Liver (tissue), 9 donors: Measurements from ENCODE around the gene CNMD. TPM values are rescaled to one million over a fixed set of nuclear protein-coding genes. Genes with fewer than 3 reads are reported as not detected.

Source experiments
- DNase-seq: peaks from one replicate; pipeline ENCODE4 v3.0.0-alpha.2; 2017; ENCODE audit warnings: low spot score
- H3K27ac ChIP-seq, 2 donors: one replicate each; pipeline ENCODE4 v1.7.0; 2013; ENCODE audit warnings: inconsistent platforms in 2 of 2, low read length in 2 of 2, control low read depth in 1 of 2, low read depth in 1 of 2, mild to moderate bottlenecking in 1 of 2
- H3K27me3 ChIP-seq, 4 donors: one replicate each; pipeline versions ENCODE4 v1.6.1 to v1.7.0; 2013; ENCODE audit warnings: low read length in 3 of 4, inconsistent platforms in 1 of 4, mild to moderate bottlenecking in 1 of 4, moderate library complexity in 1 of 4; ENCODE audit not compliant: control insufficient read depth in 4 of 4, insufficient read depth in 4 of 4
- H3K36me3 ChIP-seq, 4 donors: one replicate each; pipeline versions ENCODE4 v1.6.1 to v1.7.0; 2013; ENCODE audit warnings: low read length in 3 of 4, mild to moderate bottlenecking in 3 of 4, low read depth in 1 of 4, moderate library complexity in 1 of 4; ENCODE audit not compliant: control insufficient read depth in 4 of 4, insufficient read depth in 3 of 4
- H3K4me1 ChIP-seq, 4 donors: one replicate each; pipeline versions ENCODE4 v1.6.1 to v1.7.0; 2013; ENCODE audit warnings: low read length in 3 of 4, mild to moderate bottlenecking in 3 of 4, moderate library complexity in 1 of 4; ENCODE audit not compliant: control insufficient read depth in 4 of 4, insufficient read depth in 4 of 4
- H3K4me3 ChIP-seq, 3 donors: one replicate each; pipeline versions ENCODE4 v1.6.1 to v1.7.0; 2013; ENCODE audit warnings: low read length in 3 of 3, control low read depth in 1 of 3, low read depth in 1 of 3, mild to moderate bottlenecking in 1 of 3
- H3K9ac ChIP-seq, 2 donors: one replicate each; pipeline ENCODE4 v1.7.0; 2013; ENCODE audit warnings: low read length in 2 of 2, mild to moderate bottlenecking in 2 of 2, moderate library complexity in 2 of 2, control low read depth in 1 of 2, low read depth in 1 of 2
- H3K9me3 ChIP-seq, 4 donors: one replicate each; pipeline versions ENCODE4 v1.6.1 to v1.7.0; 2013; ENCODE audit warnings: low read length in 3 of 4; ENCODE audit not compliant: control insufficient read depth in 4 of 4
- EGR1 ChIP-seq, 2 donors: IDR thresholded peaks; 2 replicates each; pipeline ENCODE4 v1.6.1; 2016 to 2018; ENCODE audit warnings: antibody characterized with exemption in 2 of 2, low read depth in 2 of 2
- FOXA1 ChIP-seq: IDR thresholded peaks from 2 replicates; pipeline ENCODE4 v1.6.1; 2016; ENCODE audit warnings: antibody characterized with exemption
- FOXA2 ChIP-seq: IDR thresholded peaks from 2 replicates; pipeline ENCODE4 v1.6.1; 2016; ENCODE audit warnings: antibody characterized with exemption
- GABPA ChIP-seq, 2 donors: IDR thresholded peaks in 1 of 2; conservative IDR thresholded peaks in 1 of 2; 2 replicates each; pipeline ENCODE4 v1.6.1; 2016; ENCODE audit warnings: antibody characterized with exemption in 2 of 2, mild to moderate bottlenecking in 1 of 2, moderate library complexity in 1 of 2
- HNF4A ChIP-seq, 2 donors: conservative IDR thresholded peaks; 2 replicates each; pipeline ENCODE4 v1.6.1; 2016; ENCODE audit warnings: antibody characterized with exemption in 2 of 2, mild to moderate bottlenecking in 2 of 2
- HNF4G ChIP-seq: IDR thresholded peaks from 2 replicates; pipeline ENCODE4 v1.6.1; 2016; ENCODE audit warnings: antibody characterized with exemption
- JUND ChIP-seq, 2 donors: IDR thresholded peaks; 2 replicates each; pipeline ENCODE4 v1.6.1; 2016; ENCODE audit warnings: antibody characterized with exemption in 2 of 2
- NR2F2 ChIP-seq: IDR thresholded peaks from 2 replicates; pipeline ENCODE4 v1.6.1; 2016; ENCODE audit warnings: antibody characterized with exemption
- RAD21 ChIP-seq, 2 donors: IDR thresholded peaks; 2 replicates each; pipeline ENCODE4 v1.6.1; 2016; ENCODE audit warnings: antibody characterized with exemption in 2 of 2, mild to moderate bottlenecking in 2 of 2
- RXRA ChIP-seq, 2 donors: IDR thresholded peaks; 2 replicates each; pipeline ENCODE4 v1.6.1; 2017 to 2018; ENCODE audit warnings: antibody characterized with exemption in 2 of 2, mild to moderate bottlenecking in 1 of 2
- SP1 ChIP-seq: IDR thresholded peaks from 2 replicates; pipeline ENCODE4 v1.6.1; 2018; ENCODE audit warnings: antibody characterized with exemption, mild to moderate bottlenecking
- TAF1 ChIP-seq: conservative IDR thresholded peaks from 2 replicates; pipeline ENCODE4 v1.6.1; 2016; ENCODE audit warnings: antibody characterized with exemption, mild to moderate bottlenecking
- WGBS: extraction: QIAGEN DNeasy Blood & Tissue Kit; methylation state at CpG from one replicate; pipeline ENCODE4 v1.1.7; 2013; 5-methylcytosine and 5-hydroxymethylcytosine counted together
- polyA plus RNA-seq, 2 donors: library from polyadenylated mRNA; stranded (reverse) in 1 of 2; unstranded in 1 of 2; fragments of 200-250 nt in 1 of 2; fragments of >200 nt in 1 of 2; fragmentation: Nextera tagmentation in 1 of 2; extraction: Ambion mirVana in 1 of 2; gene quantifications; one replicate each; pipeline versions ENCODE4 v1.2.1 to v1.2.3, GENCODE V29; 2013 to 2015
- total RNA-seq, 2 donors: library from RNA; depleted of rRNA; stranded (reverse); fragments of >200 nt; gene quantifications; one replicate each; pipeline ENCODE4 v1.2.3, GENCODE V29; 2014
- TF ChIP-seq, protein P1 (sequence below): IDR thresholded peaks from 2 replicates; pipeline ENCODE4 v1.6.1; 2016; ENCODE audit warnings: antibody characterized with exemption
- TF ChIP-seq, protein P2 (sequence below): IDR thresholded peaks from 2 replicates; pipeline ENCODE4 v1.6.1; 2016; ENCODE audit warnings: antibody characterized with exemption
- TF ChIP-seq, protein P3 (sequence below): fragments of 150-350 bp; IDR thresholded peaks from 2 replicates; pipeline ENCODE4 v1.5.1; 2017; ENCODE audit warnings: improper control_type of control experiment, low read depth, low read length; ENCODE audit not compliant: missing input control
- TF ChIP-seq, protein P4 (sequence below): IDR thresholded peaks from 2 replicates; pipeline ENCODE4 v1.6.1; 2016; ENCODE audit warnings: antibody characterized with exemption
- TF ChIP-seq, protein P5 (sequence below): IDR thresholded peaks from 2 replicates; pipeline ENCODE4 v1.6.1; 2016; ENCODE audit warnings: antibody characterized with exemption, mild to moderate bottlenecking
- donor health status: healthy.
- donor health status: healthy.
- donor health status: healthy.
- donor health status: healthy.
- donor health status: healthy.

The CNMD gene
- total and polyA plus RNA-seq, 4 donors: not detected

DNA sequence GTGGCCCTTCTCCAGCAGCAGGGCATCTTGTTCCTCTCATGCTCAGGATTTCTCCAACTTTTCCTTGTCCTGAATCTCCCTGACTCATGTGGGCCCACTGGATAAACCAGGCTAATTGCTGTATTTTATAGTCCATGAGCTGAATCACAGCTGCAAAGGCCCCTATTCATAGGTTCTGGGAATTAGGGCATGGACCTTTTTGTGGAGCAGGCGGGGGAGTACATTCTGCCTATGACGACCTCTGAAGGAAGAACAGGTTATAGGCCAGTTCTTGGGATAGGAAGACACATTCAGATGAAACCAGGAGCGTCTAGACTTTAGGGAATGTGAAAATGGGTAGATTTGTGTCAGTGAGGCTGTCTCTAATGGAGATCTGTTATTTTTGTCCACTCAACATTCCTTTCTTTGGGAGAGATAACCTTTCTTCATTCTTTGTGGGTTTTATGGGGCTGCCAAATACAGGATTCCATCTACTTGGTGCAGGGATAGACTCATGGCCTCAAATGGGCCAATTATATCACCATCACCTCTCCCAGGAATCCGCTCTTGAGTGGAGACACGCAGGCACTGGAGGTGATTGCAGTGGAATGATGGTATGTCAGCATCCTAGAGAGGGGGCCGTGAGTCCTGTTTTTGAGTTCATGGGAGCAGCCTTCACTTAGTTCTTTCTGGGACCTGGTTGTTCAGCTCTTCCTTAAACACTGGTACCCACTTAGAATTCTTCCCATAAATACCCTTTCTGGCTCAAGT lies 45.1 kb upstream of the CNMD start:
- H3K9ac ChIP-seq: no peak overlapping the region
- no peak for DNase-seq
- 68% methylated on average over 6 of the region's 6 CpGs for WGBS
- TF ChIP-seq, protein P1, sequence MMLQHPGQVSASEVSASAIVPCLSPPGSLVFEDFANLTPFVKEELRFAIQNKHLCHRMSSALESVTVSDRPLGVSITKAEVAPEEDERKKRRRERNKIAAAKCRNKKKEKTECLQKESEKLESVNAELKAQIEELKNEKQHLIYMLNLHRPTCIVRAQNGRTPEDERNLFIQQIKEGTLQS: no peak
- no peak for TF ChIP-seq JUND (IDR thresholded peaks at IDR 0.05)
- TF ChIP-seq RAD21 (IDR thresholded peaks at IDR 0.05): no peak
- no peak for TF ChIP-seq GABPA (IDR thresholded peaks at IDR 0.05 in 1 of 2, conservative IDR thresholded peaks at IDR 0.05 in 1 of 2)
- TF ChIP-seq RXRA (IDR thresholded peaks at IDR 0.05): no peak
- TF ChIP-seq FOXA2: no peak
- no peak for TF ChIP-seq SP1
- TF ChIP-seq, protein P2, sequence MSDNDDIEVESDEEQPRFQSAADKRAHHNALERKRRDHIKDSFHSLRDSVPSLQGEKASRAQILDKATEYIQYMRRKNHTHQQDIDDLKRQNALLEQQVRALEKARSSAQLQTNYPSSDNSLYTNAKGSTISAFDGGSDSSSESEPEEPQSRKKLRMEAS: no peak
- TF ChIP-seq, protein P3, sequence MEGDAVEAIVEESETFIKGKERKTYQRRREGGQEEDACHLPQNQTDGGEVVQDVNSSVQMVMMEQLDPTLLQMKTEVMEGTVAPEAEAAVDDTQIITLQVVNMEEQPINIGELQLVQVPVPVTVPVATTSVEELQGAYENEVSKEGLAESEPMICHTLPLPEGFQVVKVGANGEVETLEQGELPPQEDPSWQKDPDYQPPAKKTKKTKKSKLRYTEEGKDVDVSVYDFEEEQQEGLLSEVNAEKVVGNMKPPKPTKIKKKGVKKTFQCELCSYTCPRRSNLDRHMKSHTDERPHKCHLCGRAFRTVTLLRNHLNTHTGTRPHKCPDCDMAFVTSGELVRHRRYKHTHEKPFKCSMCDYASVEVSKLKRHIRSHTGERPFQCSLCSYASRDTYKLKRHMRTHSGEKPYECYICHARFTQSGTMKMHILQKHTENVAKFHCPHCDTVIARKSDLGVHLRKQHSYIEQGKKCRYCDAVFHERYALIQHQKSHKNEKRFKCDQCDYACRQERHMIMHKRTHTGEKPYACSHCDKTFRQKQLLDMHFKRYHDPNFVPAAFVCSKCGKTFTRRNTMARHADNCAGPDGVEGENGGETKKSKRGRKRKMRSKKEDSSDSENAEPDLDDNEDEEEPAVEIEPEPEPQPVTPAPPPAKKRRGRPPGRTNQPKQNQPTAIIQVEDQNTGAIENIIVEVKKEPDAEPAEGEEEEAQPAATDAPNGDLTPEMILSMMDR: no peak
- no peak for TF ChIP-seq HNF4A (conservative IDR thresholded peaks at IDR 0.05)
- TF ChIP-seq EGR1 (IDR thresholded peaks at IDR 0.05; ENCODE audit: low read depth in 2 of 2): no peak
- TF ChIP-seq HNF4G: no peak
- TF ChIP-seq TAF1: no peak
- no peak for TF ChIP-seq NR2F2
- TF ChIP-seq FOXA1: no peak
- TF ChIP-seq, protein P4, sequence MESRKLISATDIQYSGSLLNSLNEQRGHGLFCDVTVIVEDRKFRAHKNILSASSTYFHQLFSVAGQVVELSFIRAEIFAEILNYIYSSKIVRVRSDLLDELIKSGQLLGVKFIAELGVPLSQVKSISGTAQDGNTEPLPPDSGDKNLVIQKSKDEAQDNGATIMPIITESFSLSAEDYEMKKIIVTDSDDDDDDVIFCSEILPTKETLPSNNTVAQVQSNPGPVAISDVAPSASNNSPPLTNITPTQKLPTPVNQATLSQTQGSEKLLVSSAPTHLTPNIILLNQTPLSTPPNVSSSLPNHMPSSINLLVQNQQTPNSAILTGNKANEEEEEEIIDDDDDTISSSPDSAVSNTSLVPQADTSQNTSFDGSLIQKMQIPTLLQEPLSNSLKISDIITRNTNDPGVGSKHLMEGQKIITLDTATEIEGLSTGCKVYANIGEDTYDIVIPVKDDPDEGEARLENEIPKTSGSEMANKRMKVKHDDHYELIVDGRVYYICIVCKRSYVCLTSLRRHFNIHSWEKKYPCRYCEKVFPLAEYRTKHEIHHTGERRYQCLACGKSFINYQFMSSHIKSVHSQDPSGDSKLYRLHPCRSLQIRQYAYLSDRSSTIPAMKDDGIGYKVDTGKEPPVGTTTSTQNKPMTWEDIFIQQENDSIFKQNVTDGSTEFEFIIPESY: no peak
- H3K27me3 ChIP-seq: no peaks in the 10 kb centered on the region
- H3K27ac ChIP-seq: no peak overlapping the region
- H3K36me3 ChIP-seq: no peaks in the 10 kb centered on the region
- no peaks in the 10 kb centered on the region for H3K4me1 ChIP-seq
- no peaks in the 10 kb centered on the region for H3K9me3 ChIP-seq
- H3K4me3 ChIP-seq: no peak overlapping the region

DNA sequence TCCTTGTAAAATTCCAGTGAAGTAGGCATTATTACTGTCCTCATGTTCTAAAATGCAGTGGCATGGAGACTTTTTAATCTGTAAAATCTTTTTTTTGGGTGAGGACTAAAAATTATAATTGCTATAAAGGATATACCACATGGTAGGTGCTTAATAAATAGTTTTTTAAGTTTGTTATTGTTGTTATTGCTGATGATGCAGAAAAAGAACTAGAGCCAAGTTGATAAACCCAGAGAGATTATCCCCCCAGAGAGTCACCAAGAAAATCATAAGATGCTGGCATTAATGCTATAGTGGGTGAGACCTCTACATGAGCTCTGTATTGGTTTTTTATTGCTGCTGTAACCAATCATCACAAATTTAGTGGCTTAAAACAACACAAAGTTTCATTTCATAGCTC lies 44.3 kb upstream of the CNMD start:
- Histone ChIP-seq H3K27me3 (no peaks in the 10 kb centered on the region), H3K4me1 (no peaks in the 10 kb centered on the region), H3K9me3 (no peaks in the 10 kb centered on the region), H3K4me3 (no peak overlapping the region), H3K36me3 (no peaks in the 10 kb centered on the region), H3K9ac (no peak overlapping the region), H3K27ac (no peak overlapping the region)
- no peak for TF ChIP-seq JUND (IDR thresholded peaks at IDR 0.05)
- TF ChIP-seq EGR1 (IDR thresholded peaks at IDR 0.05; ENCODE audit: low read depth in 2 of 2): no peak
- TF ChIP-seq, protein P5, sequence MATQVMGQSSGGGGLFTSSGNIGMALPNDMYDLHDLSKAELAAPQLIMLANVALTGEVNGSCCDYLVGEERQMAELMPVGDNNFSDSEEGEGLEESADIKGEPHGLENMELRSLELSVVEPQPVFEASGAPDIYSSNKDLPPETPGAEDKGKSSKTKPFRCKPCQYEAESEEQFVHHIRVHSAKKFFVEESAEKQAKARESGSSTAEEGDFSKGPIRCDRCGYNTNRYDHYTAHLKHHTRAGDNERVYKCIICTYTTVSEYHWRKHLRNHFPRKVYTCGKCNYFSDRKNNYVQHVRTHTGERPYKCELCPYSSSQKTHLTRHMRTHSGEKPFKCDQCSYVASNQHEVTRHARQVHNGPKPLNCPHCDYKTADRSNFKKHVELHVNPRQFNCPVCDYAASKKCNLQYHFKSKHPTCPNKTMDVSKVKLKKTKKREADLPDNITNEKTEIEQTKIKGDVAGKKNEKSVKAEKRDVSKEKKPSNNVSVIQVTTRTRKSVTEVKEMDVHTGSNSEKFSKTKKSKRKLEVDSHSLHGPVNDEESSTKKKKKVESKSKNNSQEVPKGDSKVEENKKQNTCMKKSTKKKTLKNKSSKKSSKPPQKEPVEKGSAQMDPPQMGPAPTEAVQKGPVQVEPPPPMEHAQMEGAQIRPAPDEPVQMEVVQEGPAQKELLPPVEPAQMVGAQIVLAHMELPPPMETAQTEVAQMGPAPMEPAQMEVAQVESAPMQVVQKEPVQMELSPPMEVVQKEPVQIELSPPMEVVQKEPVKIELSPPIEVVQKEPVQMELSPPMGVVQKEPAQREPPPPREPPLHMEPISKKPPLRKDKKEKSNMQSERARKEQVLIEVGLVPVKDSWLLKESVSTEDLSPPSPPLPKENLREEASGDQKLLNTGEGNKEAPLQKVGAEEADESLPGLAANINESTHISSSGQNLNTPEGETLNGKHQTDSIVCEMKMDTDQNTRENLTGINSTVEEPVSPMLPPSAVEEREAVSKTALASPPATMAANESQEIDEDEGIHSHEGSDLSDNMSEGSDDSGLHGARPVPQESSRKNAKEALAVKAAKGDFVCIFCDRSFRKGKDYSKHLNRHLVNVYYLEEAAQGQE: no peak
- no peak for TF ChIP-seq TAF1
- TF ChIP-seq FOXA1: no peak
- no peak for DNase-seq
